H1 (cell line): ENCODE data around the gene GIGYF2. TPM values are rescaled to one million over a fixed set of nuclear protein-coding genes. Genes with fewer than 3 reads are reported as not detected.

Experiments used
- CTCF ChIA-PET: fragments of 300-600 bp; sonication (Branson Sonifier 250); formaldehyde crosslinking; loops from one replicate; lab custom pipeline; 2021; ENCODE audit not compliant: partially characterized antibody; lab: Charles Lee
- POLR2A ChIA-PET: fragments of 300-600 bp; sonication (Branson Sonifier 250); formaldehyde crosslinking; loops from one replicate; lab custom pipeline; 2021; ENCODE audit warnings: inconsistent platforms; ENCODE audit not compliant: partially characterized antibody; lab: Charles Lee
- DNase-seq, 2 experiments: peaks; one replicate each; pipeline versions ENCODE4 v3.0.0 to v3.0.0-alpha.2; 2010 to 2022; ENCODE audit warnings: low spot score in 2 of 2, low read depth in 1 of 2, mixed read lengths in 1 of 2
- FAIRE-seq: peaks from 2 replicates; lab custom pipeline; 2011; peaks lifted over from hg19 to GRCh38; lab: Jason Lieb, UNC
- H2AFZ ChIP-seq: 2 replicates; pipeline ENCODE4 v1.8.1; 2012; ENCODE audit warnings: low read length, inconsistent platforms
- H2AK5ac ChIP-seq: 2 replicates; pipeline ENCODE4 v1.6.1; 2013; ENCODE audit warnings: low read depth, low read length
- H2BK120ac ChIP-seq: replicated peaks from 2 replicates; pipeline ENCODE3; 2013; ENCODE audit warnings: low read depth, low read length, inconsistent platforms
- H2BK12ac ChIP-seq: 2 replicates; pipeline ENCODE4 v1.6.1; 2013; ENCODE audit warnings: low read depth, low read length
- H2BK15ac ChIP-seq: 2 replicates; pipeline ENCODE4 v1.6.1; 2013; ENCODE audit warnings: low read length
- H2BK20ac ChIP-seq: 2 replicates; pipeline ENCODE4 v1.6.1; 2013; ENCODE audit warnings: low read length
- H2BK5ac ChIP-seq: 2 replicates; pipeline ENCODE4 v1.6.1; 2013; ENCODE audit warnings: low read depth, low read length
- H3K14ac ChIP-seq: 2 replicates; pipeline ENCODE4 v1.6.1; 2013; ENCODE audit warnings: inconsistent platforms; ENCODE audit not compliant: insufficient read length
- H3K18ac ChIP-seq: 2 replicates; pipeline ENCODE4 v1.6.1; 2013; ENCODE audit warnings: low read length; ENCODE audit errors: extremely low read depth
- H3K23ac ChIP-seq: 2 replicates; pipeline ENCODE4 v1.6.1; 2013; ENCODE audit warnings: inconsistent platforms; ENCODE audit not compliant: insufficient read length
- H3K23me2 ChIP-seq: 2 replicates; pipeline ENCODE4 v1.6.1; 2013; ENCODE audit warnings: low read depth, low read length
- H3K27ac ChIP-seq: 2 replicates; pipeline ENCODE4 v1.6.1; 2011; ENCODE audit warnings: low read depth, low read length, inconsistent platforms
- H3K27me3 ChIP-seq, 4 experiments: replicated peaks in 1 of 4; 1 replicate in 1 of 4; 2 replicates in 3 of 4; pipeline versions ENCODE4 v1.6.1 to v1.8.1; 2011 to 2013; ENCODE audit warnings: low read length in 3 of 4, mild to moderate bottlenecking in 3 of 4, inconsistent platforms in 2 of 4, mixed read lengths in 2 of 4, moderate library complexity in 1 of 4; ENCODE audit not compliant: control insufficient read depth in 3 of 4, insufficient read depth in 3 of 4; ENCODE audit errors: extremely low read depth in 1 of 4
- H3K36me3 ChIP-seq, 4 experiments: 2 replicates each; pipeline versions ENCODE4 v1.6.1 to v1.8.1; 2011 to 2013; ENCODE audit warnings: mild to moderate bottlenecking in 4 of 4, low read length in 3 of 4, moderate library complexity in 2 of 4, control low read depth in 1 of 4, inconsistent platforms in 1 of 4; ENCODE audit not compliant: insufficient read depth in 4 of 4, control insufficient read depth in 2 of 4
- H3K4ac ChIP-seq: replicated peaks from 2 replicates; pipeline ENCODE3; 2013; ENCODE audit warnings: low read length, low read depth, mixed read lengths, inconsistent platforms; ENCODE audit not compliant: insufficient read length
- H3K4me1 ChIP-seq, 4 experiments: replicated peaks in 1 of 4; 1 replicate in 1 of 4; 2 replicates in 3 of 4; pipeline versions ENCODE4 v1.6.1 to v1.8.1; 2011 to 2013; ENCODE audit warnings: low read length in 3 of 4, inconsistent platforms in 2 of 4, mixed read lengths in 1 of 4; ENCODE audit not compliant: insufficient read depth in 4 of 4, control insufficient read depth in 3 of 4
- H3K4me2 ChIP-seq, 2 experiments: 2 replicates each; pipeline versions ENCODE4 v1.6.1 to v1.8.1; 2011 to 2013; ENCODE audit warnings: low read depth in 2 of 2, low read length in 2 of 2, control low read depth in 1 of 2, inconsistent platforms in 1 of 2, mild to moderate bottlenecking in 1 of 2; ENCODE audit not compliant: insufficient read depth in 1 of 2
- H3K4me3 ChIP-seq, 4 experiments: fragments of 200-600, 300-600 bp in 1 of 4; sonication (generic), shearing (Covaris generic), sonication (Bioruptor Twin) in 1 of 4; 2 replicates each; pipeline versions ENCODE4 v1.5.1 to v1.8.1; 2011 to 2016; ENCODE audit warnings: low read length in 4 of 4, low read depth in 3 of 4, control low read depth in 2 of 4, inconsistent platforms in 2 of 4, mild to moderate bottlenecking in 2 of 4, mixed read lengths in 1 of 4, moderate library complexity in 1 of 4; ENCODE audit not compliant: insufficient read depth in 2 of 4; ENCODE audit errors: extremely low read depth in 1 of 4
- H3K56ac ChIP-seq: replicated peaks from 2 replicates; pipeline ENCODE3; 2013; ENCODE audit warnings: low read depth, mild to moderate bottlenecking, mixed read lengths, low read length, inconsistent platforms; ENCODE audit not compliant: insufficient read length
- H3K79me1 ChIP-seq: 2 replicates; pipeline ENCODE4 v1.6.1; 2013; ENCODE audit warnings: low read depth, low read length, control low read depth
- H3K79me2 ChIP-seq, 2 experiments: 2 replicates each; pipeline versions ENCODE4 v1.6.1 to v1.8.1; 2012 to 2013; ENCODE audit warnings: low read length in 2 of 2, mild to moderate bottlenecking in 2 of 2, inconsistent platforms in 1 of 2; ENCODE audit not compliant: insufficient read depth in 2 of 2, control insufficient read depth in 1 of 2
- H3K9ac ChIP-seq, 4 experiments: replicated peaks in 1 of 4; 1 replicate in 1 of 4; 2 replicates in 3 of 4; pipeline versions ENCODE4 v1.6.1 to v1.8.1; 2011 to 2013; ENCODE audit warnings: low read depth in 3 of 4, low read length in 3 of 4, control low read depth in 2 of 4, mild to moderate bottlenecking in 2 of 4, moderate library complexity in 2 of 4, inconsistent platforms in 1 of 4; ENCODE audit errors: extremely low read depth in 1 of 4
- H3K9me3 ChIP-seq, 2 experiments: 2 replicates each; pipeline versions ENCODE4 v1.6.1 to v1.8.1; 2012 to 2013; ENCODE audit warnings: mild to moderate bottlenecking in 2 of 2, moderate library complexity in 2 of 2, control low read depth in 1 of 2, inconsistent platforms in 1 of 2, low read depth in 1 of 2, low read length in 1 of 2, mixed read lengths in 1 of 2; ENCODE audit not compliant: insufficient read depth in 2 of 2
- H4K20me1 ChIP-seq, 2 experiments: replicated peaks in 1 of 2; 2 replicates each; pipeline versions ENCODE3 to v1.8.1; 2011 to 2013; ENCODE audit warnings: inconsistent platforms in 2 of 2, low read length in 2 of 2, mild to moderate bottlenecking in 1 of 2; ENCODE audit not compliant: insufficient read depth in 2 of 2, control insufficient read depth in 1 of 2
- H4K5ac ChIP-seq: 2 replicates; pipeline ENCODE4 v1.6.1; 2013; ENCODE audit warnings: low read length, low read depth, mixed read lengths, inconsistent platforms; ENCODE audit not compliant: insufficient read length
- H4K8ac ChIP-seq: 2 replicates; pipeline ENCODE4 v1.8.0; 2013; ENCODE audit warnings: mild to moderate bottlenecking, moderate library complexity, low read length, inconsistent platforms; ENCODE audit not compliant: insufficient read depth; ENCODE audit errors: extremely low read depth
- H4K91ac ChIP-seq: replicated peaks from 2 replicates; pipeline ENCODE3; 2013; ENCODE audit warnings: low read length, mixed read lengths, inconsistent platforms; ENCODE audit not compliant: insufficient read length
- CBX8 ChIP-seq: fragments of 300-800, 300-1000 bp; sonication (generic); IDR thresholded peaks from 2 replicates; pipeline ENCODE4 v1.7.1; 2016; ENCODE audit warnings: low read depth, low read length, borderline replicate concordance
- CHD1 ChIP-seq: IDR thresholded peaks from 2 replicates; pipeline ENCODE4 v1.6.1; 2012; ENCODE audit warnings: low read depth, low read length, improper control_type of control experiment
- FOSL1 ChIP-seq: IDR thresholded peaks from 2 replicates; pipeline ENCODE4 v1.6.1; 2011; ENCODE audit warnings: mild to moderate bottlenecking, low read depth, low read length, moderate library complexity; ENCODE audit not compliant: insufficient read depth
- GTF2F1 ChIP-seq: IDR thresholded peaks from 2 replicates; pipeline ENCODE4 v1.6.1; 2012; ENCODE audit warnings: low read depth, low read length, improper control_type of control experiment, borderline replicate concordance
- POLR2AphosphoS5 ChIP-seq: IDR thresholded peaks from 2 replicates; pipeline ENCODE4 v1.6.1; 2011; ENCODE audit warnings: low read depth, low read length
- TAF1 ChIP-seq: IDR thresholded peaks from 2 replicates; pipeline ENCODE4 v1.6.1; 2011; ENCODE audit warnings: mild to moderate bottlenecking, low read depth, low read length
- TBP ChIP-seq: IDR thresholded peaks from 2 replicates; pipeline ENCODE4 v1.6.1; 2011; ENCODE audit warnings: low read depth, low read length, improper control_type of control experiment
- TEAD4 ChIP-seq: IDR thresholded peaks from 2 replicates; pipeline ENCODE4 v1.6.1; 2012; ENCODE audit warnings: low read depth, low read length, inconsistent platforms, mixed read lengths
- WGBS, 2 experiments: shearing (Covaris generic) in 1 of 2; methylation state at CpG; one replicate each; pipeline versions ENCODE4 v1.1.6 to v1.1.7; 2013 to 2015; ENCODE audit warnings: low lambda C conversion rate in 2 of 2, mixed read lengths in 2 of 2, inconsistent platforms in 1 of 2, low coverage in 1 of 2, missing lambda C conversion rate in 1 of 2; ENCODE audit not compliant: insufficient replicate concordance in 2 of 2, insufficient coverage in 1 of 2, insufficient read length in 1 of 2; ENCODE audit errors: extremely low coverage in 1 of 2, missing lambda C conversion rate in 1 of 2; 5-methylcytosine and 5-hydroxymethylcytosine counted together
- polyA plus RNA-seq, 7 experiments: library from polyadenylated mRNA; depleted of rRNA in 3 of 7; stranded (reverse) in 5 of 7; unstranded in 2 of 7; fragments of >200 nt in 5 of 7; fragments of 200-250 nt in 2 of 7; gene quantifications; 1 replicate in 5 of 7; 2 replicates in 1 of 7; 4 replicates in 1 of 7; pipeline versions ENCODE4 v1.2.1 to v1.2.3, GENCODE V29; 2011 to 2013; ENCODE audit warnings: missing spikeins in 2 of 7, mixed read lengths in 2 of 7
- total RNA-seq: library from RNA; stranded (reverse); fragmentation: NEBNext Ultra II Directional; extraction: Animal tissue kit (Norgen Biotek cat#: 25700); gene quantifications from 2 replicates; pipeline ENCODE4 v1.2.1, GENCODE V29; 2021
- TF ChIP-seq, protein P1 (sequence below): IDR thresholded peaks from 2 replicates; pipeline ENCODE4 v1.6.1; 2012; ENCODE audit warnings: inconsistent platforms

The GIGYF2 gene
- total and polyA plus RNA-seq, 2 of the 8 experiments (the other 6 are each of a cell fraction or from before 2014, with no cell fraction given) = 22.3 to 62.0 TPM

DNA sequence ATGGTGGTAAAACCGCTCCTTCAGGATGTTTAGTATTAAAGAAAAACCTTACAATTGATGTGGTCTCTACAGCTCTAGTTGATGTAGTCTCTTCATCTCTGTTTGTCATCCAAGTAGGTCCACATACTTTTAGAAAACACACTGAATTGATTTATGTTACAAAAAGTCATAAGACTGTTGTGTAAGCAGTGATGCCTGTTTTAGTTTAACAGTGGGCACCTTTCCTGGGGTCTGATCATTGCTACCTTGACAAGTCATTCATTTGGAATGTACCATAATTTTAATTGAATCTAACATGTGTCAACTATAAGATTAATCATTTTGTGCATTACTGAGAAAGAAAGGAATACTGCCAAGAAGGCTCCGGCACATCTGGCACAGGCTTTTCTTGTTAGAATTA is 34.3 kb downstream of the GIGYF2 start:
- H2BK20ac ChIP-seq = no peak overlapping the region
- peaks cover 0 to 2% of the 10 kb centered on the region in 2 experiments for H4K20me1 ChIP-seq
- H3K4ac ChIP-seq = no peak overlapping the region
- no peaks in the 10 kb centered on the region for H3K27me3 ChIP-seq
- no peak overlapping the region for H4K8ac ChIP-seq
- ChIA-PET CTCF (interaction anchor here (0.7 to 0.8 kb wide), 2 partner anchors 9 to 12 kb away, joined by 4 read pairs; no protein-coding TSS in a partner anchor), POLR2A (no interaction called here)
- no peak overlapping the region for H2BK15ac ChIP-seq
- no peak for FAIRE-seq
- no peak overlapping the region for H3K9ac ChIP-seq
- no peak overlapping the region for H3K14ac ChIP-seq
- TF ChIP-seq POLR2AphosphoS5 (no peak), CBX8 (no peak), CHD1 (no peak), FOSL1 (no peak), GTF2F1 (no peak), TBP (no peak), TAF1 (no peak), TEAD4 (no peak)
- TF ChIP-seq, protein P1, sequence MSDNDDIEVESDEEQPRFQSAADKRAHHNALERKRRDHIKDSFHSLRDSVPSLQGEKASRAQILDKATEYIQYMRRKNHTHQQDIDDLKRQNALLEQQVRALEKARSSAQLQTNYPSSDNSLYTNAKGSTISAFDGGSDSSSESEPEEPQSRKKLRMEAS = no peak
- TF ChIP-seq, all 59 proteins: peak for 0
- Histone ChIP-seq H2BK120ac (no peak overlapping the region), H3K4me2 (no peak overlapping the region), H3K79me2 (peaks cover 0 to 43% of the 10 kb centered on the region in 2 experiments; a peak in 2 of 4 replicates), H3K56ac (no peak overlapping the region), H4K91ac (no peak overlapping the region), H3K36me3 (peaks cover 0 to 19% (median 2%) of the 10 kb centered on the region in 4 experiments; a peak in 5 of 8 replicates), H3K23ac (no peak overlapping the region), H3K18ac (no peak overlapping the region), H3K79me1 (no peaks in the 10 kb centered on the region; the same call in 1 of the 2 replicates), H3K4me3 (no peak overlapping the region), H2BK5ac (no peak overlapping the region), H3K23me2 (no peaks in the 10 kb centered on the region), H2BK12ac (no peak overlapping the region), H3K9me3 (no peaks in the 10 kb centered on the region), H3K4me1 (no peaks in the 10 kb centered on the region), H4K5ac (no peak overlapping the region), H2AFZ (no peak overlapping the region), H3K27ac (no peak overlapping the region), H2AK5ac (no peak overlapping the region)
- no peak for DNase-seq
- WGBS, 2 experiments = 98% methylated on average over 2 of the region's 2 CpGs; no CpG with 5 or more reads in 1 of the 2 experiments
